NCI-H524 (cell line): ENCODE data around the gene F2RL3.
"Not testable (repeated sequence)": the region's sequence is repeated elsewhere in the genome, so short reads cannot be mapped to it uniquely, and the experiment has no call there.

Experiments
- DNase-seq, 2 experiments: peaks; one replicate each; lab custom pipeline; 2025; lab: John Stamatoyannopoulos, UW

F2RL3 gene

DNA sequence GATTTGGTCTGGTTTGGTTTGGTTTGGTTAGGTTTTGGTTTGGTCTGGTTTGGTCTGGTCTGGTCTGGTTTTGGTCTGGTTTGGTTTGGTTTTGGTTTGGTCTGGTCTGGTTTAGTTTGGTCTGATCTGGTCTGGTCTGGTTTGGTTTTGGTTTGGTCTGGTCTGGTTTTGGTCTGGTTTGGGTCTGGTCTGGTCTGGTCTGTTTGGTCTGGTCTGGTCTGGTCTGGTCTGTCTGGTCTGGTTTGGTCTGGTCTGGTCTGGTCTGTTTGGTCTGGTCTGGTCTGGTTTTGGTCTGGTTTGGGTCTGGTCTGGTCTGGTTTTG is 13.9 kb upstream of the F2RL3 start:
- not testable (repeated sequence) for DNase-seq

DNA sequence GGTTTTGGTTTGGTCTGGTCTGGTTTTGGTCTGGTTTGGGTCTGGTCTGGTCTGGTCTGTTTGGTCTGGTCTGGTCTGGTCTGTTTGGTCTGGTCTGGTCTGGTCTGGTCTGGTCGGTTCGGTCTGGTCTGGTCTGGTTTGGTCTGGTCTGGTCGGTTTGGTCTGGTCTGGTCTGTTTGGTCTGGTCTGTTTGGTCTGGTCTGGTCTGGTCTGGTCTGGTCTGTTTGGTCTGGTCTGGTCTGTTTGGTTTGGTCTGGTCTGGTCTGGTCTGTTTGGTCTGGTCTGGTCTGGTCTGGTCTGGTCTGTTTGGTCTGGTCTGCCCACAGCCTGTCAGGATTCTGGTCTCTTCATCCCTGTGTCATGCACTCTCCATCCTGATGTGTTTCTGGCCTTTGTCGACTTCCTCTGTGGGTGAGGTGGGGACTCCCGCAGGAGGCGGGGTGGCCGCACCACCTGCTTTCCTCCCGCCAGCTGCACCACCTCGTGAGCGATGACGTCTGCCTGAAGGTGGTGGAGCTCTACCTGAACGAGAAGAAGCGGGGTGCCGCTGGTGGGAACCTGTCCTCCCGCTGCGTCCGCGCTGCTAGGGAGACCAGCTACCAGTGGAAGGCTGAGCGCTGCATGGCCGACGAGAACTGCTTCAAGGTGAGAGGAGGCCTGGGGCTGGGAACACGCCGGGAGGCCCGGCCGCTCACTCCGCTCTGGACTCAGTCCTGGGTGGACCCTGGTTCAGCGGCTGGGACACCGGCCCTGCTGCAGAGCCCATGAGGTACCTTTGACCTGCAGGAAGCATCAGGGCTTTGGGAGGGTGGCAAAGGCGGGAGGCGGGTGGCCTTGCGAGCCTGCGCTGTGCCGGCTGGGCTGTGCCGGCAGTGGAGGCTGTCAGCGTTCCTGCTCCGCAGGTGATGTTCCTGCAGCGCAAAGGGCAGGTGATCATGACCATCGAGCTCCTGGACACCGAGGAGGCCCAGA is 12.9 kb upstream of the F2RL3 start:
- no peak for DNase-seq

DNA sequence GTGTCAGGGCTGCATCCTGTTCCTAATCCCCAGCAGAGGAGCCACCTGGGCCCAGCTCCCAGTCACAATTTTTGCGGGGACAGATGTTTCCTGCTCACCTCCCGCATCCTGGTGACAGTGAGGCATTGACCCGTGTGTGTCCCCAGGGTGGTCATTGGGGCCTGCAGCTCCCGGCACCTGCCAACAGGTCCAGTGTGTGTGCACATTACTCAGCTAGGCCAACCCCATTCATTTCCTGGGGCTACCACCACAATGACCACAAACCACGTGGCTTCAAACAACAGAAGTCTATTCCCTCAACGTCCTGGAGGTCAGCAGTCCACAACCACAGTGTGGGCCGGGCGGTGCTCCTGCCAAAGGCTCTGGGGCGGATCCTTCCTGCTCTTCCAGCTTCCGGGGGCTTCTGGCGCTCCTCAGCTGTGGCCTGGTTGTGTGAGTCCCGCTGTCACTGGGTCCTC is 11.9 kb upstream of the F2RL3 start:
- DNase-seq, result no peak

DNA sequence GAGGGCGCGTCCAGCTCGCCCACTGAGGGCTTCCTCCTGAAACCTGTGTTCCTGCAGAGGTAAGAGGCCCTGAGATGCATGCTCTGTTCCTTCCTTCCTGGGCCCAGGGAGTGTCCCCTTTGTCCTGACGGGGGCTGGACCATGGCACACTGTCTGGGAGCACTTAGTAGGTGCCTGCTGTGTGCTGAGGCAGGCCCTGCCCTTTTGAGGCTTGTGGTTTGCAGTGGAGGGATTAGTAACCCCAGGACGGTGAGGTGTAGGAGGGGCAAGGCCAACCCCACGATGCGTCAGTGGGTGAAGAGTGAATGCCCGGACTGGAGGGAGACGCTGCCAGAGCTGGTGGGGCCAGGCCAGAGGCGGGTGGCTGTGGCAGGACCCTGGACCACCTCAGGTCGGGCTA is 11.2 kb upstream of the F2RL3 start:
- no peak for DNase-seq

DNA sequence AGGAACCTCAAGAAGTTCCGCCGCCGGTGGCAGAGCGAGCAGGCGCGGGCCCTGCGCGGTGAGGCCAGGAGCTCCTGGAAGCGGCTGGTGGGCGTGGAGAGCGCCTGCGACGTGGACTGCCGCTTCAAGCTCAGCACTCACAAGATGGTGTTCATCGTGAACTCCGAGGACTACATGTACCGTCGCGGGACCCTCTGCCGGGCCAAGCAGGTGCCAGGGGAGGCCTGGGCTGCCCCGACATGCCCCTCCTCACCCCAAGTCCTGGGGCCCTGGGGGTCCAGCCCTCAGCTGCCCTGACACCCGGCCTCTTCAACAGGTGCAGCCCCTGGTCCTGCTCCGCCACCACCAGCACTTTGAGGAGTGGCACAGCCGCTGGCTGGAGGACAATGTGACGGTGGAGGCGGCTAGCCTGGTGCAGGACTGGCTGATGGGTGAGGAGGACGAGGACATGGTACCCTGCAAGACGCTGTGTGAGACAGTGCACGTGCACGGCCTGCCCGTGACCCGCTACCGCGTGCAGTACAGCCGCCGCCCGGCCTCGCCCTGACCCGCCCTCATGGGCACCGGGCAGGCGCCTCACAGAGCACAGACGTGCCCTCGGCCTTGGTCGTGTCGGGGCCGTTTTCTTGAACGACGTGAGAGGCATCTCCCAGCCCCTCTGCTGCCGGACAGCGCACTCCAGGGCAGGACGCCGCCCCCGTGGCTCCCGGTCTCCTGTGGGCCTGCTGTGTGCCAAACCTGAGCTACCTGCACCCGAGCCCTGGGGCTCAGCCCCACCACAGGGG is 10.4 kb upstream of the F2RL3 start:
- DNase-seq, result no peak

DNA sequence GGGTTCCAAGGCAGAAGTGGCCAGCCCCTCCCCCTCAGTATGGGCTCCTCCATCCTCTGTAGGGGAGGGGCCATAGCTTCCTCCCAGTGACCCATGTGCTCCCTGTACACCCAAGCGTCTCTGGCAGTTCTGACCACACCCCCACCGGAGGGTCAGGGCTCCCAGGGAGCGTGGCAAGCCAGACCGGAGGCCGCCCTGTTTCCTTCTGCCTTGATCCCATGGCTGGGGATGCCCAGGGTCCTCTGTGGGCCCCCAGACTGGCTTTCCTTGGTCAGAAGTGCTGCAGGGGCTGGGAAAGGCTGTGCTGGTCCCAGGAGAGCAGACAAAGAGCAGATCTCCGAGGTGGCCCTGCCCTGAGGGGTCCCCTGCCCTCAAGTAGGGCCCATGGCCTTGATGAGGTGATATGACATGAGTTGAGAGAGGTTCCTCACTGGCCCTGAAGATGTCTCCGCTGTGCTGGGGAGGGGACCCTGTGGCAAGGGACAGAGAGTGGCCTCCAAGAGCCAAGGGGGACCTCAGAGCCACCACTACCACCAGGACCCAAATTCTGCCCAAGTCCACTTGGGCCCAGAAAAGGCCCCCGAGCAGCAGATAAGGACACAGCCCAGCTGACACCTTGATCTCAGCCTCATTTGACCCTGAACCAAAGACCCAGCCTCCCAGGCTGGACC is 7.8 kb upstream of the F2RL3 start:
- no peak for DNase-seq

DNA sequence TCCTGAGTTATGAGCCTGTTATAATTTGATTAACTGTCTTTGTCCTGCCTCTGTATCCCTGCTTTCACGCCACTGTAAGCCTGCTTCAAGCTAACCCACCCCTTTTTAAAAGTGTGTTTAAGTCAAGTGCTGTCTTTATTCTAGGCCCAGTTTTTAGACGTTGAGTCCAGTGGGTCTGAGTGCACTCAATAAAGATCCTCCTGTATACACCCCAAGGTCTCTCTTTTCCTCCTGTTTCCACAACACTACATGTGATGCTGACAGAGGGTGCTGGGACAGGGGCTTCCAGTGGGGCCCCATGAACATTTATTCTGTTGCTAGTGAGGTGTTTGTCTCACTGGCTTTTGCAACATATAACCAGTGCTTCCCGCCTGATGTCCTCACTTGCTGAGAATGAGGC is 6.7 kb upstream of the F2RL3 start:
- DNase-seq, result no peak

DNA sequence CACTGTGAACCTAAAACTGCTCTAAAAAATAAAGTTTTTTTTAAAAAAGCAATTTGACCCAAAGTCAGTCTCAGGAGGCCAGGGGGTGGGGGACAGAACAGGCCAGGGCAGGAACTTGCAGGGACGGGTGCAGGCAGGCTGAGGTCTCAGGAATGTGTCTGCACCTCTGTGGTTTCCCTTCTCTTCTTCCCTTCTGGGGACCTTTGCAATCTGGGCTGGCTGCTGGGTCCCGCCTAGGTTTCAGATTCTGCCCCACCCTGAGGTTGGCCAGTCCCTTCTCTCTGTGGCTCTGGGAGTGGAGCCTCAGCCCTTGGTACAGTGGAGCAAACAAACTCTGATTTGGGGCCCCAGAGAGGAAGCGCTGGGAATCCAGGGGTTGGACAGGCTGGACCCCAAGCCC is 5.3 kb upstream of the F2RL3 start:
- no peak for DNase-seq

DNA sequence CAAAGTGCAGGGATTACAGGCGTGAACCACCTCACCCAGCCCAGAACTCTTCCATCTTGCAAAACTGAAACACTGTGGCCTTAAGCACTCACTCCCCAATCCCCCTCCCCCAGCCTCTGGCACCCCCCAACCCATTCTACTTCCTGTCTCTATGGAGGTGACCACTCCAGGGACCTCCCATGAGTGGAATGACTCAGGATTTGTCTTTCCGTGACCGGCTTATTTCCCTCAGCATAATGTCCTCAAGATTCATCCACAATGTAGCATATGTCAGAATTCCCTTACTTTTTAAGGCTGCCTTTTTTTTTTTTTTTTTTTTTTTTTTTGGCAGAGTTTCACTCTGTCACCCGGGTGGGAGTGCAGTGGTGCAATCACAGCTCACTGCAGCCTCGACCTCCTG is 3.6 kb upstream of the F2RL3 start:
- no peak for DNase-seq

DNA sequence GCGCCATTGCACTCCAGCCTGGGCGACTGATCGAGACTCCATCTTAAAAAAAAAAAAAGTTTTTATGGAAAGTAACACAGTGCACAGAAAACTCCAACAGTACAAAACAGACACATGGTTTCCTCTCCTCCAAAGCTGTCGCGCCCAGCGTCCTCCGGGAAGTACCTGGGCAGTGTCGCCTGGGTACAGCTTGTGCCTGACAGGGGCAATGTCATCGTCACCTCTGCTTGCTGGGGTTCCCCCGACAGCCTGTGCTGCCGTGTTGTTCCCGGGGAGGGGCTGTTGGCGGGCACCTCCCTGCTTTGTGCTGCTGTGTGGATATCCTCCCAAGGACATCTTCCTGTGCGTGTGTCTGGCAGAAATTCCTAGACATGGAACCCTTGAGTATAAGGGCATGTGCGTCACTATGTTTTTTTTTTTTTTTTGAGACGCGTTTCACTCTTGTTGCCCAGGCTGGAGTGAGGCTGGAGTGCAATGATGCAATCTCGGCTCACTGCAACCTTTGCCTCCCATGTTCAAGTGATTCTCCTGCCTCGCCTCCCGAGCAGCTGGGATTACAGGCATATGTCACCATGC is 2.4 kb upstream of the F2RL3 start:
- DNase-seq, result no peak

DNA sequence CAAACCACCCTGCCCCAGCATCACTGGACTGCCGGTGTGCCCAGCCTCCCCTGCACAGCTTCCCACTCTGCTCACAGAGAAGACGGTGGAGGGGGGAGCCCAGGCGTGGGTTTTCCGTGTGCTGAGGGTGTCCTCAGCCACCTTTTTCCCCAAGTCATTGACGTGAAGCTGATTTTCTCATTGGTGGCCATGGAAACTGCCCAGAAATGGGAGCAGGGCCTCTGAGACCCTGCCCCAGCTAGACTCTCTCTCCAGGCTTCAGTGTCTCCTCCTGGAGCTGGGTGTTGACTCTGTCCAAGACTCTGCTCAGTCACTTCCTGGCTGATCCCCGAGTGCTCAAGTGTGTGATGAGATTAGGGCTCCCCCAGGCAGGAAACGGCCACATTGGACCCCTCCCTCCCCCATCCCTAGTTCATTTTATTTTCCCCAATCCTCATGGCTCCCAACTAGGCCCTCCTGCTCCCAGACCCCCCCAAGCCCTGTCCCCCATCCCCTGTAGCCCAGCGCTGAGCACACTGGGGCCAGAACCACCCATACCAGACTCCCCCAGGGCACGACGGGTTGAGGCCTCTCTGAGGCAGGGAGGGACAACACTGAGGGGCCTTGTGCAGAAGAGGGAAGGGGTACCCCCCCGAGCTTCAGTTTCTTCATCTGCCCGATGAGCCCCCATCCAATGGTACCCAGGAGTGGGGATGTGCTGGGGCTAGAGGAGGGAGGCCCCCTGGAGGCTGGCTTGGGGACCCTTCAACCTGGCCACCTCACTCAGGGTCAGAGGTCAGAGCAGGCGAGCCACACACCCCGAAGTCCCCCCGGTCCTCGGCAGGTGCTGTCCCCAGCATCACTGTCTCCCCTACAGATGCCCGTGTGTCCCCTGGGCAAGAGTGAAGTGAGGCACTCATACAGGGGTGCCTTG is 1.2 kb upstream of the F2RL3 start:
- DNase-seq, result no peak

DNA sequence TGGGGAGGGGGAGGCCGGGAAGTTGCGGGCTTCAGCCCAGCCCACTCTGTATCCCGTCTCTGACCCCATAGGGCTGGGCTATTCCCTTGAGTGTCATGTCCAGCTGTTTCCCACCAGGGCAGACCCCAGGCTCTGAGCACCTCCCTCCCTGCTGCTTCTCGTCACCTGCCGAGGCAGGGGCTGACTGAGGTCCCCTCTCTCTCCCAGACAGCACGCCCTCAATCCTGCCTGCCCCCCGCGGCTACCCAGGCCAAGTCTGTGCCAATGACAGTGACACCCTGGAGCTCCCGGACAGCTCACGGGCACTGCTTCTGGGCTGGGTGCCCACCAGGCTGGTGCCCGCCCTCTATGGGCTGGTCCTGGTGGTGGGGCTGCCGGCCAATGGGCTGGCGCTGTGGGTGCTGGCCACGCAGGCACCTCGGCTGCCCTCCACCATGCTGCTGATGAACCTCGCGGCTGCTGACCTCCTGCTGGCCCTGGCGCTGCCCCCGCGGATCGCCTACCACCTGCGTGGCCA is 625 bp downstream of the F2RL3 start:
- no peak for DNase-seq

DNA sequence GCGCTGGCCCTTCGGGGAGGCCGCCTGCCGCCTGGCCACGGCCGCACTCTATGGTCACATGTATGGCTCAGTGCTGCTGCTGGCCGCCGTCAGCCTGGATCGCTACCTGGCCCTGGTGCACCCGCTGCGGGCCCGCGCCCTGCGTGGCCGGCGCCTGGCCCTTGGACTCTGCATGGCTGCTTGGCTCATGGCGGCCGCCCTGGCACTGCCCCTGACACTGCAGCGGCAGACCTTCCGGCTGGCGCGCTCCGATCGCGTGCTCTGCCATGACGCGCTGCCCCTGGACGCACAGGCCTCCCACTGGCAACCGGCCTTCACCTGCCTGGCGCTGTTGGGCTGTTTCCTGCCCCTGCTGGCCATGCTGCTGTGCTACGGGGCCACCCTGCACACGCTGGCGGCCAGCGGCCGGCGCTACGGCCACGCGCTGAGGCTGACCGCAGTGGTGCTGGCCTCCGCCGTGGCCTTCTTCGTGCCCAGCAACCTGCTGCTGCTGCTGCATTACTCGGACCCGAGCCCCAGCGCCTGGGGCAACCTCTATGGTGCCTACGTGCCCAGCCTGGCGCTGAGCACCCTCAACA is 1.2 kb downstream of the F2RL3 start:
- no peak for DNase-seq

DNA sequence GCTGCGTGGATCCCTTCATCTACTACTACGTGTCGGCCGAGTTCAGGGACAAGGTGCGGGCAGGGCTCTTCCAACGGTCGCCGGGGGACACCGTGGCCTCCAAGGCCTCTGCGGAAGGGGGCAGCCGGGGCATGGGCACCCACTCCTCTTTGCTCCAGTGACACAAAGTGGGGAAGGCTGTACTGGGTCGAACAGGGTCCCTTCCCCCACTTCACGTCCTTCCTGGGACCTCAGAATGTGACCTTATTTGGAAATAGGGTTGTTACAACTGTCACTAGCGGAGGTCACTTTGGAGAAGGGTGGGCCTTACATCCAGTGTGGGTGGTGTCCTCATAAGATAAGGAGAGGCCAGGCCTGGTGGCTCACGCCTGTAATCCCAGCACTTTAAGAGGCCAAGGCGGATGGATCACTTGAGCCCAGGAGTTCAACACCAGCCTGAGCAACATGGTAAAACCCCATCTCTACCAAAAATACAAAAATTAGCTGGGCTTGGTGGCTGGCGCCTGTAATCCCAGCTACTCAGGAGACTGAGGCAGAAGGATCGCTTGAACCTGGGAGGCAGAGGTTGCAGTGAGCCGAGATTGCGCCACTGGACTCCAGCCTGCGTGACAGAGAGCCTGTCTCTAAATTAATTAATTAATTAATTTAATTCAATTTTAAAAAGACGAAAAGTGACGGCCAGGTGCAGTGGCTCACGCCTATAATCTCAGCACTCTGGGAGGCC is 1.8 kb downstream of the F2RL3 start:
- DNase-seq, result no peak

DNA sequence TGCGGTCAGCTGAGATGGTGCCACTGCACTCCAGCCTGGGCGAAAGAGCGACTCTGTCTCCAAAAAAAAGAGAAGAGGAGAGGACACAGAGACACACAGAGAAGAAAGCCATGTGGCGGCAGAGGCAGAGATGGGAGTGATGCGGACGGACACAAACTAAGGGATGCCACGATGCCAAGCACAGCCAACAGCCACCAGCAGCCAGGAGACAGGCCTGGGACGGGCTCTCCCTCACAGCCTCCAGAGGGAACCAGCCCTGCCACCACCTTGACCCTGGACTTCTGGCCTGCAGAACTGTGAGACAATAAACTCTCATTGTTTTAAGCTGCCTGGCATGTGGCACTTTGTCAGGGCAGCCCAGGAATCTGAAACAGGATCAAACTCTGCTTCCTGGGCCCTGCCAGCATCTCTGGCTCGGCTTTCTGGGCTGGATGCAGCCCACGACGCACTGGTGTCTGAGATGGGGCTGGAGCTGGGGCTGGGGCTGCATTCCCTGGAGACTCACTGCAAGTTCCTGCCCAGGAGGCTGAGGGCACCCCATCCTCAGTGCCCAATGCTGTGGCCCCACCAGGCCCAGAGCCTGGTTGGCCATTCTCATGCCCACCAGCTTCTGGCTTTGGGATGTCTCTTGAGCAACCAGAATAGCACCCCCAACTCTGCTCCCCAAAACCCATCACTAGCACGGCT is 3.0 kb downstream of the F2RL3 start:
- DNase-seq, result no peak

DNA sequence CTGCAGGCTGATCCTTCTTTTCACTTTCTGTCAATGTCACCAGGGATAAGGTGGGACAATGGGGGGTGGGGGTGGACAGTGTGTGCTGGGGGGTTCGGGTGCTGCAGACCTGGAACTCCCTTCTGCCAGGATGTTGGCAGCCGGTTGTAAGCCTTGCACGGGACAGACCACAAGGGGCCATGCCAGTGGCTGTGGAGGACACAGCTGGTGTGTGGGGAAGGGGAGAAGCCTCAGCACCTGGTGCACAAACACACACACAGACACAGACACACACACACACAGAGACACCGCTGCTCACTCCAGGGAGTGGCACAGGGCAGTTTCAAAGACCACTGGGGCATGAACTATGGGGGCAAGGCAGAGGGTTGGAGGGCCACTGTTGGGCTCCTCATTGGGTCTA is 3.6 kb downstream of the F2RL3 start:
- DNase-seq, result no peak

DNA sequence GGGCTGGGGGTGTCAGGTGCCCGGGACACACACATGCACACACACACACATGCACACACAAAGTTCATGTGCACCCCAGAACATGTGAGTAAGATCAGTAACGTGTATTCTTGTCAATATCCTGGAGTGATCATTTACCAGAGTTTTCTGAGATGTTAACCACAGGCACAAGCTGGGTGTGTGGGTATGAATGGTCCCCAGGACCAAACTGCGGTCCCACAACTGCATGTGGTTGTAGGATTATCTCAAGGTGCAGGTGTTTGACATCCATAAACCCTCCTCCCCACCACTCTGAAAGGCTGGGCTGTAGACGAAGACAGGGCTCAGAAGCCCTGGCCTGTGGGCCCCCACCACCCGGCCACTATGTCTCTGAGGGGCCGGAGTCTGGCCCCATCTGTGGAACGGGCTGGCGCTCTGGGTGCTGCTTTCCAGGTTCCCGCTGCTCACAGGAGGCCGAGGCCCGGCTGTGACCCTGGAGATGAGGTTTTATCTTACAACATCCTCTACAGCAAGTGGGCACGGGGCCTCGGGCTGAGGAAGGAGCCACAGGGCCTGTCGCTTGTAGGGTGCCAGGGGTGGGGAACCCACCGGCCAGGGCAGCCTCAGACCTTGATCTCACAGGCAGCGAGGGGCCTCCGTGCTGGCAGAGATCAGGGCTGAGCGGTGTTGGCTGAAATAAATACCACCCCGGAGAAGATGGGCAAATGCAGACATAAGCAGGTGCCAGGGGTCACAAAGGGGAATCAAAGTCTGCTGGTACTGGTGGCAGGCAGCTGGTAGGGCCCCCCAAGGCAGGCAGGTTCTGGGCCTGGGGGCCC is 4.3 kb downstream of the F2RL3 start:
- no peak for DNase-seq

DNA sequence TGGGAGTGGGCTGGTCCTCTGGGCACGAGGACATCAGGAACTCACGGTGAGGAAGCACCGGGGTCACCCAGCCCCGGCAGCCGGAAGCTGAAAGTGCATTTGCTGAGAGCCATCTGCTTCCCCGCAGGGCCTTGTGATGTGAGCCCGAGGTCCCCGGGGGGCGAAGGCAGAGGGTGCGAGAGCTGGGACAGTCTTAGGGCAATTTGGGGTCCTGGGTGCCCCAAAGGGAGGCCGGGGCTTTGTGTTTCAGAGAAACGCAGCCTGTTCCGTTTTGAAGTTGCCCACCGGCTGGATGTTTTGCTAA is 4.8 kb downstream of the F2RL3 start:
- peak in 1 of 2 experiments; percentile 40 for DNase-seq

DNA sequence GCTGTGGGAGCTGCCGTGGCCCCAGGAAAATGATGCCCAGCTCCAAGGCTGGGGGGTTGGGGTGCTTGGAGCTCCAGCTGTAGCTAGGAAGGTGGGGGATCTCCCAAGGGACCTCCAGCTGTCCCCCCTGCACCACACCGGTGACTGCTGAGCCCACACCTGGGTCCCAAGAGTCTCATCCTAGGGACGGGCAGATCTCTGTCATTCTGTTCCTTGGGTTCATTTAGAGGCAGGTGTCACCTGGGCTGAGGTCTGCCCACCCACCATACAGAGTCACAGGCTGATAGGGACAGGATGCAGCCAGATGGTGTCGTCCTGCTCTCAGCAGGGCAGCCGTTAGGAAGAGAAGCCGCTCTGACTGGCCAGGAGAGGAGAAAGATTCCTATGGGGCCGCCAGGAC is 5.3 kb downstream of the F2RL3 start:
- peak in 1 of 2 experiments; percentile 39 for DNase-seq
